GM12878 (cell line): ENCODE results near the gene SH2B2. TPM values are rescaled to one million over a fixed set of nuclear protein-coding genes. Genes with fewer than 3 reads are reported as not detected.

Experiments used
- DPF2 ChIP-seq: fragments of 450-650 bp; IDR thresholded peaks from 2 replicates; pipeline ENCODE4 v1.6.1; 2017; ENCODE audit warnings: mild to moderate bottlenecking
- ETV6 ChIP-seq, 2 experiments: fragments of 450-650 bp in 1 of 2; IDR thresholded peaks in 1 of 2; conservative IDR thresholded peaks in 1 of 2; 2 replicates each; pipeline ENCODE4 v1.6.1; 2014; ENCODE audit warnings: antibody characterized with exemption in 1 of 2, borderline replicate concordance in 1 of 2, low read depth in 1 of 2, mild to moderate bottlenecking in 1 of 2, moderate library complexity in 1 of 2
- JUNB ChIP-seq: IDR thresholded peaks from 2 replicates; pipeline ENCODE4 v1.6.1; 2016; ENCODE audit warnings: antibody characterized with exemption, mild to moderate bottlenecking
- NBN ChIP-seq: fragments of 450-650 bp; IDR thresholded peaks from 2 replicates; pipeline ENCODE4 v1.6.1; 2016
- PKNOX1 ChIP-seq: fragments of 450-650 bp; IDR thresholded peaks from 2 replicates; pipeline ENCODE4 v1.6.1; 2016; ENCODE audit warnings: mild to moderate bottlenecking
- POLR2AphosphoS2 ChIP-seq: IDR thresholded peaks from 2 replicates; pipeline ENCODE4 v1.6.1; 2011; ENCODE audit warnings: low read depth, mild to moderate bottlenecking, low read length, improper control_type of control experiment, moderate library complexity
- RCOR1 ChIP-seq: conservative IDR thresholded peaks from 2 replicates; pipeline ENCODE4 v1.6.1; 2012; ENCODE audit warnings: low read depth, low read length, improper control_type of control experiment
- REST ChIP-seq: IDR thresholded peaks from 2 replicates; pipeline ENCODE4 v1.6.1; 2012; ENCODE audit warnings: mild to moderate bottlenecking, low read depth, low read length
- SP1 ChIP-seq: IDR thresholded peaks from one replicate; pipeline ENCODE4 v1.6.1; 2011; ENCODE audit warnings: low read depth, low read length
- SREBF1 ChIP-seq: IDR thresholded peaks from 2 replicates; pipeline ENCODE4 v1.6.1; 2012; ENCODE audit warnings: mild to moderate bottlenecking, low read length
- TCF7 ChIP-seq: IDR thresholded peaks from 2 replicates; pipeline ENCODE4 v1.6.1; 2014; ENCODE audit warnings: antibody characterized with exemption, borderline replicate concordance
- ZNF207 ChIP-seq: fragments of 450-650 bp; IDR thresholded peaks from 2 replicates; pipeline ENCODE4 v1.6.1; 2014; ENCODE audit warnings: antibody characterized with exemption, mild to moderate bottlenecking, borderline replicate concordance
- ZNF592 ChIP-seq: fragments of 450-650 bp; IDR thresholded peaks from 2 replicates; pipeline ENCODE4 v1.6.1; 2017; ENCODE audit warnings: mild to moderate bottlenecking, moderate library complexity
- ZNF622 ChIP-seq: fragments of 450-650 bp; IDR thresholded peaks from 2 replicates; pipeline ENCODE4 v1.6.1; 2017; ENCODE audit warnings: mild to moderate bottlenecking, inconsistent platforms
- ZNF687 ChIP-seq: fragments of 450-650 bp; IDR thresholded peaks from 2 replicates; pipeline ENCODE4 v1.6.1; 2017; ENCODE audit warnings: mild to moderate bottlenecking, moderate library complexity
- ZSCAN29 ChIP-seq: fragments of 450-650 bp; IDR thresholded peaks from 2 replicates; pipeline ENCODE4 v1.6.1; 2017; ENCODE audit warnings: mild to moderate bottlenecking, moderate library complexity
- polyA plus RNA-seq, 11 experiments: library from polyadenylated mRNA; depleted of rRNA in 4 of 11; unstranded in 6 of 11; stranded (reverse) in 5 of 11; fragments of >200 nt; fragmentation: Nextera tagmentation in 4 of 11; fragmentation: Illumina TruSeq in 1 of 11; extraction: Ambion mirVana in 4 of 11; extraction: Trizol in 1 of 11; gene quantifications; 1 replicate in 1 of 11; 2 replicates in 10 of 11; pipeline versions ENCODE4 v1.2.1 to v1.2.3, GENCODE V29; 2011 to 2016; ENCODE audit warnings: inconsistent platforms in 2 of 11, missing spikeins in 2 of 11, low read depth in 1 of 11
- total RNA-seq, 4 experiments: library from RNA; depleted of rRNA in 3 of 4; stranded (reverse); fragments of >200 nt in 3 of 4; fragmentation: Illumina TruSeq in 1 of 4; extraction: Trizol in 1 of 4; gene quantifications; 2 replicates each; pipeline versions ENCODE4 v1.2.1 to v1.2.3, GENCODE V29; 2013 to 2021

Gene SH2B2
- total and polyA plus RNA-seq, 10 of the 15 experiments (the other 5 are each of a cell fraction or from before 2014, with no cell fraction given): 0.13 to 55.1 (median 7.4) TPM; not detected in 1

- TF ChIP-seq ZNF592 (no peak), DPF2 (peak; percentile 62), SREBF1 (no peak), ZSCAN29 (no peak), PKNOX1 (no peak), SP1 (no peak), ZNF207 (no peak), ETV6 (conservative IDR thresholded peaks at IDR 0.05 in 1 of 2, IDR thresholded peaks at IDR 0.05 in 1 of 2; ENCODE audit: borderline replicate concordance in 1 of 2, low read depth in 1 of 2) (0 out of 4 replicates have a peak, but pooled peaks of 1 of the 2 experiments have one; percentile 20), RCOR1 (no peak), POLR2AphosphoS2 (no peak), JUNB (no peak), ZNF687 (peak; percentile 58; the same call in 1 of the 2 replicates), NBN (0 out of 2 replicates have a peak, but pooled peaks have one; percentile 87), ZNF622 (no peak), TCF7 (no peak), REST (no peak)
Measured at GRCh38 chr7:102305414-102306268, 19.0 kb downstream of the SH2B2 start (continued).
